ENCODE results near the gene TMEM59L.

Gene TMEM59L

DNA sequence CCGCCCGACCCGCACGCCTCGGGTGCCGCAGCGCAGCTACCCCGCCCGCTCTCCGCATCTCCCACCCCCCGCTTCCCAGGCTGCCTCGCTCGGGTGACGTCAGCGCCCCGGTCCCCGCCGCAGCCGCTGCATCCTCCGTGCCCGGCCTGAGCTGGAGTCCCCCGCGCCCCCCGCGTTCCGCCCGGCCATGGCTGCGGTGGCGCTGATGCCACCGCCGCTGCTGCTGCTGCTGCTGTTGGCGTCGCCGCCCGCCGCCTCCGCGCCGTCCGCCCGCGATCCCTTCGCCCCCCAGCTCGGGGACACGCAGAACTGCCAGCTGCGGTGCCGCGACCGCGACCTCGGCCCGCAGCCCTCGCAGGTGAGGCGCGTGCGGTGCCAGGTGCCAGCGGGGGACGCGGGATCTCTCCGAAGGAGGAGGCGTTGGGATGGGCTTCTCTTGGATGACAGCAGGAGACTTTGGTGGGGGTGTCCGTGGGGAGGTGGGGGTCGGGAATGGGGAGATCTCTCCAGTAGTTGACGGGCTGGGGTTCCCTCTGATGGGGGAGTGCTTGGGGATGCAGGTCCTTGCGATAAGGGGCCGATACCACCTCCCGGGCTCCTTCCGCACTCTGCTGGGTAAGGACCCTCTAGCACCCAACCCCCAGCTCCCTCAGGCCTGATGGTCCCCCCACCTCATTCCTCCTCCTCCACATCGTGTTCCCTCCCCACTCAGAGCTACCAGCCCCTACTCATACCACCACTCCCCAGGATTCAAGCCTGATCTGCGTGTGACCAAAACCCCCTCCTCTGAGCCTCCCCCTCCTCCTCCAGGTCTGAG is at the start of gene TMEM59L:
TSS of gene TMEM59L (plus strand) at position 99 of the 817 bp plus-strand sequence. CDS start at position 188, 89 bp downstream.
- CTCF ChIA-PET = interaction anchor here (1.3 to 2.1 kb wide), 3 partner anchors 19 to 162 kb away, joined by 3 to 10 read pairs (median 4); no protein-coding TSS in a partner anchor
- TF ChIP-seq, protein P1, sequence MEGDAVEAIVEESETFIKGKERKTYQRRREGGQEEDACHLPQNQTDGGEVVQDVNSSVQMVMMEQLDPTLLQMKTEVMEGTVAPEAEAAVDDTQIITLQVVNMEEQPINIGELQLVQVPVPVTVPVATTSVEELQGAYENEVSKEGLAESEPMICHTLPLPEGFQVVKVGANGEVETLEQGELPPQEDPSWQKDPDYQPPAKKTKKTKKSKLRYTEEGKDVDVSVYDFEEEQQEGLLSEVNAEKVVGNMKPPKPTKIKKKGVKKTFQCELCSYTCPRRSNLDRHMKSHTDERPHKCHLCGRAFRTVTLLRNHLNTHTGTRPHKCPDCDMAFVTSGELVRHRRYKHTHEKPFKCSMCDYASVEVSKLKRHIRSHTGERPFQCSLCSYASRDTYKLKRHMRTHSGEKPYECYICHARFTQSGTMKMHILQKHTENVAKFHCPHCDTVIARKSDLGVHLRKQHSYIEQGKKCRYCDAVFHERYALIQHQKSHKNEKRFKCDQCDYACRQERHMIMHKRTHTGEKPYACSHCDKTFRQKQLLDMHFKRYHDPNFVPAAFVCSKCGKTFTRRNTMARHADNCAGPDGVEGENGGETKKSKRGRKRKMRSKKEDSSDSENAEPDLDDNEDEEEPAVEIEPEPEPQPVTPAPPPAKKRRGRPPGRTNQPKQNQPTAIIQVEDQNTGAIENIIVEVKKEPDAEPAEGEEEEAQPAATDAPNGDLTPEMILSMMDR (IDR thresholded peaks at IDR 0.05; ENCODE audit: control extremely low read depth, extremely low read depth, low read depth, missing control alignments) = no peak

DNA sequence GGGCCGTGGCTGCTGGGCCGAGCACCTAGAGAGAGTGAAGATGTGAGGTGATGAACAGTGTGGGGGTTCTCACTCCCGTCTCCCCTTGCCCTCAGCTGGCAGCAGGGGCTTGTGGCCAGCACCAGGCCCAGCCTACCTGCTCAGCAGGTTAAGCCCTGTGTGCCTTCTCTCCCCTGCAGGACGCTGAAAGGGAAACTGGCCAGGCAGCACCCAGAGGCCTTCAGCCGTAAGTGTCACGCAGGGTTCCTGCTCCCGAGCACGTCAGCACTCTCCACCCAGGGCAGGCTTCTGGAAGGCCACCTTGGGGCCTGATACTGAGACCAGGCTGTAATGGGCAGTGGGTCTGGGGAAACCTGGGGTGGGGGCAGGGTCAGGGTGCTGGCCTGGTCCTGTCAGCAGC is 45.7 kb upstream of the TMEM59L start:
- no peak for DNase-seq (ENCODE audit: extremely low spot score)
- TF ChIP-seq, protein P1 (IDR thresholded peaks at IDR 0.05; ENCODE audit: control extremely low read depth, extremely low read depth, low read depth, missing control alignments) = no peak
- ChIA-PET CTCF (interaction anchor here (0.9 to 1.3 kb wide), 4 partner anchors 8 to 116 kb away, joined by 3 read pairs; partner anchors contain the start of gene KXD1), POLR2A (interaction anchor here (1.5 kb wide), 1 partner anchor 10 kb away, joined by 4 read pairs; the partner anchor contains the start of gene KXD1)

More for the DNA sequence above, at the start of gene TMEM59L:
- DNase-seq (ENCODE audit: extremely low spot score) = peak; percentile 39
- POLR2A ChIA-PET = no interaction called here

DNA sequence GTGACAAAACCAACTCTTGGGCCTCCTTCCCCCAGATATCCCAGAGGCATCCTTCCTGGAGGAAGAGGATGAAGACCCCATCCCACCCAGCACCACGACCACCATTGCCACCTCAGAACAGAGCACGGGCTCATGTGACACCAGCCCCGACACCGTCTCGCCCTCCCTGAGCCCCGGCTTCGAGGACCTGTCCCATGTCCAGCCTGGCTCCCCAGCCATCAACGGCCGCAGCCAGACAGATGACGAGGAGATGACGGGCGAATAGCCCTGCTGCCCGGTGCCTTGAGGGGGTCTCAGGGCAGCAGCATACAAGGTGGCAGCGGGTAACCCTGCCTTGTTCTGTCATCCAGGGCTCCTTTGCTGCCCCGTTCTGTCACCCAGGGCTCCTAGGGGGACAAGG is 44.3 kb upstream of the TMEM59L start:
- TF ChIP-seq, protein P1 (IDR thresholded peaks at IDR 0.05; ENCODE audit: control extremely low read depth, extremely low read depth, low read depth, missing control alignments) = no peak
- no peak for DNase-seq (ENCODE audit: extremely low spot score)
- CTCF ChIA-PET = interaction anchor here (1.1 kb wide), 1 partner anchor 280 kb away, joined by 3 read pairs; no protein-coding TSS in a partner anchor
- POLR2A ChIA-PET = interaction anchor here (1.5 kb wide), 1 partner anchor 11 kb away, joined by 4 read pairs; the partner anchor contains the start of gene KXD1

GRCh38 chr19:18571564-18572344 is 40.9 kb upstream of the TMEM59L start, which contains the start of gene UBA52:
Gene UBA52, plus strand, starts transcription at chr19:18571857. Its CDS starts 1,444 bp downstream, at chr19:18573301.
- TF ChIP-seq, protein P1 (IDR thresholded peaks at IDR 0.05; ENCODE audit: control extremely low read depth, extremely low read depth, low read depth, missing control alignments) = no peak
- ChIA-PET POLR2A (interaction anchor here (0.6 to 2.6 kb wide), 6 partner anchors 9 to 348 kb away, joined by 3 to 16 read pairs (median 4); partner anchors contain the start of genes COPE, DDX49, ELL and REX1BD), CTCF (interaction anchor here (1.0 to 10.9 kb wide), 10 partner anchors 9 to 276 kb away, joined by 3 to 111 read pairs (median 6); partner anchors contain the start of genes KXD1 and REX1BD)
- DNase-seq (ENCODE audit: extremely low spot score) = peak; percentile 95

GRCh38 chr19:18574691-18575291 is 37.9 kb upstream of the TMEM59L start:
- DNase-seq (ENCODE audit: extremely low spot score) = no peak
- ChIA-PET CTCF (interaction anchor here (10.9 kb wide), 1 partner anchor 13 kb away, joined by 111 read pairs; the partner anchor contains the start of gene REX1BD), POLR2A (interaction anchor here (0.6 kb wide), 1 partner anchor 46 kb away, joined by 4 read pairs; no protein-coding TSS in a partner anchor)
- TF ChIP-seq, protein P1 (IDR thresholded peaks at IDR 0.05; ENCODE audit: control extremely low read depth, extremely low read depth, low read depth, missing control alignments) = no peak
